BE2C (cell line): ENCODE results near the gene LNX2. TPM values are rescaled to one million over a fixed set of nuclear protein-coding genes. Genes with fewer than 3 reads are reported as not detected.

Experiments
- DNase-seq: peaks from one replicate; pipeline ENCODE4 v3.0.0-alpha.2; 2020
- H3K27me3 ChIP-seq: fragments of 250-450 bp; sonication (Bioruptor Pico); 2 replicates; pipeline ENCODE4 v1.5.1; 2020; ENCODE audit warnings: mild to moderate bottlenecking
- H3K36me3 ChIP-seq: fragments of 250-450 bp; sonication (Bioruptor Pico); 2 replicates; pipeline ENCODE4 v1.5.1; 2020; ENCODE audit warnings: mild to moderate bottlenecking
- H3K4me1 ChIP-seq: fragments of 250-450 bp; sonication (Bioruptor Pico); 2 replicates; pipeline ENCODE4 v1.5.1; 2020
- H3K4me3 ChIP-seq: 2 replicates; pipeline ENCODE4 v1.5.1; 2011; ENCODE audit warnings: low read depth, low read length
- H3K9me3 ChIP-seq: fragments of 250-450 bp; sonication (Bioruptor Pico); 2 replicates; pipeline ENCODE4 v1.5.1; 2020
- CTCF ChIP-seq: IDR thresholded peaks from 2 replicates; pipeline ENCODE4 v1.5.1; 2012; ENCODE audit warnings: mild to moderate bottlenecking, low read depth, low read length
- polyA plus RNA-seq: library from polyadenylated mRNA; unstranded; fragments of >200 nt; gene quantifications from one replicate; pipeline ENCODE4 v1.2.1, GENCODE V29; 2012; ENCODE audit warnings: low read depth, missing spikeins; ENCODE audit not compliant: insufficient read length, insufficient read depth

LNX2 gene
- 4.9 TPM for polyA plus RNA-seq

GRCh38 chr13:27620377-27621115, at the start of gene LNX2:
LNX2 (minus strand) TSS chr13:27620529; CDS start chr13:27581703, 38,826 bp downstream.
- DNase-seq = peak; percentile 99
- no peaks in the 10 kb centered on the region for H3K27me3 ChIP-seq
- no peaks in the 10 kb centered on the region for H3K9me3 ChIP-seq
- peaks cover 15% of the 10 kb centered on the region for H3K36me3 ChIP-seq
- no peaks in the 10 kb centered on the region for H3K4me1 ChIP-seq
- no peak for TF ChIP-seq CTCF
- peak within 1 kb of the TSS; percentile 92 for H3K4me3 ChIP-seq

- Histone ChIP-seq H3K4me3 (no peak overlapping the region), H3K4me1 (no peaks in the 10 kb centered on the region), H3K36me3 (peaks cover 3% of the 10 kb centered on the region; the same call in 1 of the 2 replicates), H3K9me3 (no peaks in the 10 kb centered on the region), H3K27me3 (no peaks in the 10 kb centered on the region)
- DNase-seq = no peak
- TF ChIP-seq CTCF = no peak
Measured at GRCh38 chr13:27667946-27668345, 47.6 kb upstream of the LNX2 start.

- H3K4me3 ChIP-seq = no peak overlapping the region
- no peaks in the 10 kb centered on the region for H3K27me3 ChIP-seq
- H3K36me3 ChIP-seq = peaks cover 3% of the 10 kb centered on the region; the same call in 1 of the 2 replicates
- no peak for DNase-seq
- TF ChIP-seq CTCF = no peak
- H3K4me1 ChIP-seq = no peaks in the 10 kb centered on the region
- no peaks in the 10 kb centered on the region for H3K9me3 ChIP-seq
Measured at GRCh38 chr13:27666951-27667350, 46.6 kb upstream of the LNX2 start.

- Histone ChIP-seq H3K36me3 (peaks cover 3% of the 10 kb centered on the region; the same call in 1 of the 2 replicates), H3K27me3 (no peaks in the 10 kb centered on the region), H3K4me1 (no peaks in the 10 kb centered on the region), H3K4me3 (no peak overlapping the region), H3K9me3 (no peaks in the 10 kb centered on the region)
- TF ChIP-seq CTCF = no peak
- no peak for DNase-seq
Measured at GRCh38 chr13:27665761-27666160, 45.4 kb upstream of the LNX2 start.

GRCh38 chr13:27665333-27665732, 45.0 kb upstream of the LNX2 start:
- Histone ChIP-seq H3K27me3 (no peaks in the 10 kb centered on the region), H3K36me3 (peaks cover 3% of the 10 kb centered on the region; the same call in 1 of the 2 replicates), H3K9me3 (no peaks in the 10 kb centered on the region), H3K4me1 (no peaks in the 10 kb centered on the region), H3K4me3 (no peak overlapping the region)
- no peak for DNase-seq
- peak; percentile 42 for TF ChIP-seq CTCF

GRCh38 chr13:27663947-27664346, 43.6 kb upstream of the LNX2 start:
- Histone ChIP-seq H3K4me1 (no peaks in the 10 kb centered on the region), H3K27me3 (no peaks in the 10 kb centered on the region), H3K36me3 (peaks cover 3% of the 10 kb centered on the region; the same call in 1 of the 2 replicates), H3K9me3 (no peaks in the 10 kb centered on the region), H3K4me3 (no peak overlapping the region)
- no peak for TF ChIP-seq CTCF
- DNase-seq = no peak
